IPS-15b (cell line): Measurements from ENCODE around the gene ASIP.
"Not testable (repeated sequence)": the region's sequence is repeated elsewhere in the genome, so short reads cannot be mapped to it uniquely, and the experiment has no call there.

Experiments
- H3K27me3 ChIP-seq: one replicate; pipeline ENCODE4 v1.6.1; 2013; ENCODE audit warnings: low read length; ENCODE audit not compliant: control insufficient read depth, insufficient read depth
- H3K36me3 ChIP-seq: one replicate; pipeline ENCODE4 v1.6.1; 2013; ENCODE audit warnings: low read length; ENCODE audit not compliant: control insufficient read depth, insufficient read depth
- H3K4me1 ChIP-seq: one replicate; pipeline ENCODE4 v1.6.1; 2013; ENCODE audit warnings: mild to moderate bottlenecking, low read length; ENCODE audit not compliant: control insufficient read depth, insufficient read depth
- H3K4me3 ChIP-seq: one replicate; pipeline ENCODE4 v1.5.1; 2013; ENCODE audit warnings: low read depth, low read length
- H3K9ac ChIP-seq: one replicate; pipeline ENCODE4 v1.6.1; 2013; ENCODE audit warnings: low read depth, mild to moderate bottlenecking, low read length
- H3K9me3 ChIP-seq: one replicate; pipeline ENCODE4 v1.6.1; 2013; ENCODE audit warnings: mild to moderate bottlenecking, low read length; ENCODE audit not compliant: control insufficient read depth, insufficient read depth

ASIP gene

DNA sequence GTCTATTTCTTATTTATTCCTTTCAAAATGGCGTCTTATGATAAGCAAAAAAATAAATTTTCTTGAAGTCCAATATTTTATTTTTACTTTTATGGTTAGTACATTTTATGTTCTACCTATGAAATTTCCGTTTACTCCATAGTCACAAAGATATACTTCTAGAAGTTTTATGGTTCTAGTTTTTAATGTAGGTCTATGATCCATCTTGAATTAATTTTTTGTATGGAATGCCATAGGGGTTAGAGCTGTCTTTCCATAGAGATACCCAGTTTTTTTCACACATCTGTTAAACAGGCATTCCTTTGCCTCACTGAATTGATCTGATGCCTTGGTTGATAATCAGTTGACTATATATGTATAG is 24.9 kb upstream of the ASIP start:
- Histone ChIP-seq H3K4me3 (peak overlapping the region; percentile 47), H3K27me3 (peaks cover 38% of the 10 kb centered on the region)

GRCh38 chr20:34220561-34220960 is 20.7 kb upstream of the ASIP start:
- Histone ChIP-seq H3K4me1 (no peaks in the 10 kb centered on the region), H3K9ac (no peak overlapping the region), H3K9me3 (no peaks in the 10 kb centered on the region), H3K4me3 (no peak overlapping the region), H3K27me3 (peaks cover 17% of the 10 kb centered on the region), H3K36me3 (no peaks in the 10 kb centered on the region)

More for the DNA sequence above, 24.9 kb upstream of the ASIP start:
- no peak overlapping the region for H3K9ac ChIP-seq
- H3K4me1 ChIP-seq = no peaks in the 10 kb centered on the region
- no peaks in the 10 kb centered on the region for H3K36me3 ChIP-seq
- no peaks in the 10 kb centered on the region for H3K9me3 ChIP-seq

GRCh38 chr20:34222208-34222607 is 19.0 kb upstream of the ASIP start:
- no peaks in the 10 kb centered on the region for H3K9me3 ChIP-seq
- peaks cover 7% of the 10 kb centered on the region for H3K27me3 ChIP-seq
- no peaks in the 10 kb centered on the region for H3K4me1 ChIP-seq
- no peak overlapping the region for H3K9ac ChIP-seq
- H3K4me3 ChIP-seq = no peak overlapping the region
- H3K36me3 ChIP-seq = no peaks in the 10 kb centered on the region

DNA sequence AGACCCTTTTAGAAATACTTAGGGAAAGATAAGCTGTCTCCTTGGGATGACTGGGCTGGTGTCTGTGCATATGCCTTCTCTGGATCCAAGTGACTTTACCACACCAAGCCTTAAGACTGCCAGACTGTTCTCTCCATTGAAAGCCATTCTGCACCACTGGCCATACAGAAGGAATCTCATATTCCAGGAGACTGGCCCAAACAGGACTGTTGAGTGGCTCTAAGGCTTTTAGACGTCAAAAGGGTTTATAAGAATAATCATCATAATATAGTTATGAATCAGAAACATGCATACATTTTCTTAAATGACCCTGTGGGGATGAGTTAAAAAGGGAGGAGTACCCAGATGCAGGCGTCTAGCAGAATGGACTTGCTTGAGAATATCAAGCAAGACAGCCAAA is 17.0 kb upstream of the ASIP start:
- H3K9me3 ChIP-seq, H3K36me3 ChIP-seq, H3K4me1 ChIP-seq, H3K27me3 ChIP-seq, H3K9ac ChIP-seq, H3K4me3 ChIP-seq: not testable (repeated sequence)

GRCh38 chr20:34231634-34232033 is 9.6 kb upstream of the ASIP start:
- no peaks in the 10 kb centered on the region for H3K36me3 ChIP-seq
- no peak overlapping the region for H3K4me3 ChIP-seq
- H3K9me3 ChIP-seq = no peaks in the 10 kb centered on the region
- no peaks in the 10 kb centered on the region for H3K4me1 ChIP-seq
- H3K9ac ChIP-seq = no peak overlapping the region
- H3K27me3 ChIP-seq = no peaks in the 10 kb centered on the region

GRCh38 chr20:34232494-34233087 is 8.6 kb upstream of the ASIP start:
- Histone ChIP-seq H3K27me3 (no peaks in the 10 kb centered on the region), H3K4me1 (no peaks in the 10 kb centered on the region), H3K4me3 (no peak overlapping the region), H3K9me3 (no peaks in the 10 kb centered on the region), H3K36me3 (no peaks in the 10 kb centered on the region), H3K9ac (no peak overlapping the region)

DNA sequence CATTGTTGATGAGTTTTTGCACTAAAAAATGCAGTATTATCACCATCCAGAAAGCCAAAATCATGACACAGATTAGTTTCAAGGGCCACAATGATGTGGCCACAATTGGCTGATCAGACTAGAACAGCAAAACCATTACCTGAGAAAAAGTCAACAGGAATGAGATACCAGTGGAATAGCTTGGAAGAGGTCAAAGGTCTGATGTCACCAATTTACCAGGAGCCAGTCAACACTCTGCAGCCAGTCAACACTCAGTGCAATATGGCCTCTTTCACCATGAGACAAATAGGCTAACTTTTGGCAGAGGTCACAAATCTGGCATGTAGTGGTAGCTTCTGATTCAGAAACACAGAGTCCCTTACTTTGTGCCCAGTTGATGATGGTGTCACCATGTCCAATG is 7.5 kb upstream of the ASIP start:
- H3K27me3 ChIP-seq = no peaks in the 10 kb centered on the region
- no peaks in the 10 kb centered on the region for H3K36me3 ChIP-seq
- no peak overlapping the region for H3K9ac ChIP-seq
- no peak overlapping the region for H3K4me3 ChIP-seq
- H3K4me1 ChIP-seq = no peaks in the 10 kb centered on the region
- no peaks in the 10 kb centered on the region for H3K9me3 ChIP-seq

DNA sequence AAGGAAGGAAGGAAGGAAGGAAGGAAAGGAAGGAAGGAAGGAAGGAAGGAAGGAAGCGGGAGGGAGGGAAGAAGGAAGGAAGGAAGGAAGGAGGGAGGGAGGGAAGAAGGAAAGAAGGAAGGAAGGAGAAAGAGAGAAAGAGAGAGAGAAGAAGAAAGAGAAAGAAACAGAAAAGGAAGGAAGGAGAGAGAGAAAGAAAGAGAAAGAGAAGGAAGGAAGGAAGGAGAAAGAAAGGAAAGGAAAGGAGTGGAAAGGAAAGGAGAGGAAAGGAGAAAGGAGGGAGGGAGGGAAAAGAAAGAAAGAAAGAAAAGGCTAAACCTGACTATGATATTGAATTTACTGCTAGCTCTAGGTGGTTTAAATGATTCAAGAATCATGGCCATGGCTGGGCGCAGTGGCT is 5.3 kb upstream of the ASIP start:
- no peaks in the 10 kb centered on the region for H3K36me3 ChIP-seq
- no peaks in the 10 kb centered on the region for H3K9me3 ChIP-seq
- no peak overlapping the region for H3K9ac ChIP-seq
- H3K4me1 ChIP-seq = no peaks in the 10 kb centered on the region
- no peak overlapping the region for H3K4me3 ChIP-seq
- H3K27me3 ChIP-seq = no peaks in the 10 kb centered on the region

DNA sequence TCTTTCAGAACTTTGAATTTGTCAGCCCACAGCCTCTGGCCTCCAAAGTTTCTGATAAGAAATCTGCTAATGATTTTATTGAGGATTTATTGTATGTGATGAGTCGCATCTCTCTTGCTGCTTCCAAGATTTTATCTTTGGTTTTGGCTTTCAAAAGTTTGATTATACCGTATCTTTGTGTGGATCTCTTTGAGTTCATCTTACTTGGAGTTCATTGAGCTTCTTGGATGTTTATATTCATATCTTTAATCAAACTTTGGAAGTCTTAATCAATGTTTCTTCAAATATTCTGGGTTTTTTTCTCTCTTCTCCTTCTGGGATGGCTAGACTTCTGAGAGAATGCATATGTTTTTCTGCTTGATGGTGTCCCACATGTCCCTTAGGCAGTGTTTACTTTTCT is 3.3 kb upstream of the ASIP start:
- H3K4me1 ChIP-seq = no peaks in the 10 kb centered on the region
- no peaks in the 10 kb centered on the region for H3K27me3 ChIP-seq
- H3K4me3 ChIP-seq = no peak overlapping the region
- no peak overlapping the region for H3K9ac ChIP-seq
- no peaks in the 10 kb centered on the region for H3K9me3 ChIP-seq
- no peaks in the 10 kb centered on the region for H3K36me3 ChIP-seq

- no peaks in the 10 kb centered on the region for H3K27me3 ChIP-seq
- H3K9me3 ChIP-seq = no peaks in the 10 kb centered on the region
- no peaks in the 10 kb centered on the region for H3K36me3 ChIP-seq
- H3K9ac ChIP-seq = no peak overlapping the region
- no peaks in the 10 kb centered on the region for H3K4me1 ChIP-seq
- H3K4me3 ChIP-seq = no peak overlapping the region
These were observed 1.1 kb upstream of the ASIP start for GRCh38 chr20:34240121-34240520.

- H3K9ac ChIP-seq, H3K36me3 ChIP-seq, H3K4me1 ChIP-seq, H3K4me3 ChIP-seq, H3K9me3 ChIP-seq, H3K27me3 ChIP-seq: not testable (repeated sequence)
These were observed 792 bp downstream of the ASIP start for GRCh38 chr20:34242015-34242414.

DNA sequence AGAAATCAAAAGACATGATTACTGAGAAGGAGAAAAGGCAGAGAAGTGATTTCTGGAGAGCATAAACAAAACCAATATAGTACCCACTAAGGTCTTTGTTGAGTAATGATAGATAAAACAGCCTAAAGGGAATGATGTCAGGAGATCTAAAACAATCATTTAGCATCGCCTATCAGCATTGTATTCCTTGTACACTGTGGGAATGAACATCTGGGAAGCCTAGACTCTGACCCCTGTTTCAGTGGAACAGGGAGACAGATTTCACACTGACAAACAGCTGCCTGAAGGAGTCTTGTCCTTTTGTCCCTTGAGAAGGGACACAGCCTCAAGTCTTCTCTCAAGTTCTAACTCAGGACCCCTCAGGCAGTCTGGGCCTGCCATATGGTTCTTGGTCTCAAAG is 1.7 kb downstream of the ASIP start:
- Histone ChIP-seq H3K4me1 (no peaks in the 10 kb centered on the region), H3K27me3 (no peaks in the 10 kb centered on the region), H3K4me3 (no peak overlapping the region), H3K9ac (no peak overlapping the region), H3K9me3 (no peaks in the 10 kb centered on the region), H3K36me3 (no peaks in the 10 kb centered on the region)

DNA sequence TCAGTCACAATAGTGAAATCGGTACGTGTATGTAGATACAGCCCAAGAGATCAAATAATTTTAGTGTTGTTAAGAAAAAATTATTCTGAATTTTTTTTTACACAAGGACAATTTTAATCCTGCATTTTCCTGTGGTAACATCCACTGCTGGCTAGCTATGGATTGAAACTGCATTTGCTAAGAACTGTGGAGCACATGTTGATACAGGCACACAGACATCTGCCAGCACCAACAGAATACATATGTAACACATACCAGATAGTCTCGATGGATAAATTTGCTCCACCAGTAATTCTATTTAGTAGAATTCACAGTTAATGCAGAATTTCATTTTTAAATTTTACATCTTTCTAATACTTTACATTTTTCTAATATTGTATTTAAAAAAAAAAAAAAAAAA is 2.2 kb downstream of the ASIP start:
- H3K27me3 ChIP-seq = no peaks in the 10 kb centered on the region
- H3K36me3 ChIP-seq = no peaks in the 10 kb centered on the region
- no peaks in the 10 kb centered on the region for H3K4me1 ChIP-seq
- no peak overlapping the region for H3K4me3 ChIP-seq
- no peaks in the 10 kb centered on the region for H3K9me3 ChIP-seq
- H3K9ac ChIP-seq = no peak overlapping the region
